ENCODE data around the gene PSMG4.

DNA sequence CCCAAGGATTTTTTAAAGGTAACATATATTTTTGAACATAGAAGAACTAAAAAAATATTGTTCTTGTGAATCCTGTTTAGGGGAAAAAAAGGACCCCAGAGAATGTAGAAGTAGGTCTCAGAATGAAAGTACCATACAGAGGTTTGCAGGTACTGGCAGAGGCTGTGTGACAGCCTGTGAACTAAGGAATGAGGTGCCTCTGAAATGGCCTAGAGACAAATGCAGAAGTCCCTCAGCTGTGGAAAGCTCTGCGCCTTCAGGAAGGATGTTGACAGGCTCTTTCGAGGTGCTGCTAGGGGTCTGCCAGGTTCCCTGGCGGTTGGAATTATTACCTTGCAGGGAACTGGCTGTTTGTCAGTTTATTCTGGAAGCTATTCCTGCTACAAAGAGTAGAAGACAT lies 22.7 kb upstream of the PSMG4 start:
- no peak for TF ChIP-seq POLR2AphosphoS5 (IDR thresholded peaks at IDR 0.05; ENCODE audit: low read depth, low read length)
- TF ChIP-seq, protein P1, sequence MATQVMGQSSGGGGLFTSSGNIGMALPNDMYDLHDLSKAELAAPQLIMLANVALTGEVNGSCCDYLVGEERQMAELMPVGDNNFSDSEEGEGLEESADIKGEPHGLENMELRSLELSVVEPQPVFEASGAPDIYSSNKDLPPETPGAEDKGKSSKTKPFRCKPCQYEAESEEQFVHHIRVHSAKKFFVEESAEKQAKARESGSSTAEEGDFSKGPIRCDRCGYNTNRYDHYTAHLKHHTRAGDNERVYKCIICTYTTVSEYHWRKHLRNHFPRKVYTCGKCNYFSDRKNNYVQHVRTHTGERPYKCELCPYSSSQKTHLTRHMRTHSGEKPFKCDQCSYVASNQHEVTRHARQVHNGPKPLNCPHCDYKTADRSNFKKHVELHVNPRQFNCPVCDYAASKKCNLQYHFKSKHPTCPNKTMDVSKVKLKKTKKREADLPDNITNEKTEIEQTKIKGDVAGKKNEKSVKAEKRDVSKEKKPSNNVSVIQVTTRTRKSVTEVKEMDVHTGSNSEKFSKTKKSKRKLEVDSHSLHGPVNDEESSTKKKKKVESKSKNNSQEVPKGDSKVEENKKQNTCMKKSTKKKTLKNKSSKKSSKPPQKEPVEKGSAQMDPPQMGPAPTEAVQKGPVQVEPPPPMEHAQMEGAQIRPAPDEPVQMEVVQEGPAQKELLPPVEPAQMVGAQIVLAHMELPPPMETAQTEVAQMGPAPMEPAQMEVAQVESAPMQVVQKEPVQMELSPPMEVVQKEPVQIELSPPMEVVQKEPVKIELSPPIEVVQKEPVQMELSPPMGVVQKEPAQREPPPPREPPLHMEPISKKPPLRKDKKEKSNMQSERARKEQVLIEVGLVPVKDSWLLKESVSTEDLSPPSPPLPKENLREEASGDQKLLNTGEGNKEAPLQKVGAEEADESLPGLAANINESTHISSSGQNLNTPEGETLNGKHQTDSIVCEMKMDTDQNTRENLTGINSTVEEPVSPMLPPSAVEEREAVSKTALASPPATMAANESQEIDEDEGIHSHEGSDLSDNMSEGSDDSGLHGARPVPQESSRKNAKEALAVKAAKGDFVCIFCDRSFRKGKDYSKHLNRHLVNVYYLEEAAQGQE (IDR thresholded peaks at IDR 0.05; ENCODE audit: insufficient read depth in 1 of 2, low read depth in 2 of 2, low read length in 2 of 2) = no peak
- no peak for TF ChIP-seq FOXP2 (optimal IDR thresholded peaks at IDR 0.05; ENCODE audit: borderline replicate concordance, extremely low read depth, extremely low read length, insufficient read depth)
- TF ChIP-seq TAF1 (IDR thresholded peaks at IDR 0.05; ENCODE audit: borderline replicate concordance, insufficient read depth, low read length) = no peak

Measured in PFSK-1 (cell line).